ENCODE data around the gene CLNK. TPM values are rescaled to one million over a fixed set of nuclear protein-coding genes. Genes with fewer than 3 reads are reported as not detected.

CLNK gene
- total and polyA plus RNA-seq, 12 donors: 0.07 to 0.35 (median 0.26) TPM; not detected in 9

DNA sequence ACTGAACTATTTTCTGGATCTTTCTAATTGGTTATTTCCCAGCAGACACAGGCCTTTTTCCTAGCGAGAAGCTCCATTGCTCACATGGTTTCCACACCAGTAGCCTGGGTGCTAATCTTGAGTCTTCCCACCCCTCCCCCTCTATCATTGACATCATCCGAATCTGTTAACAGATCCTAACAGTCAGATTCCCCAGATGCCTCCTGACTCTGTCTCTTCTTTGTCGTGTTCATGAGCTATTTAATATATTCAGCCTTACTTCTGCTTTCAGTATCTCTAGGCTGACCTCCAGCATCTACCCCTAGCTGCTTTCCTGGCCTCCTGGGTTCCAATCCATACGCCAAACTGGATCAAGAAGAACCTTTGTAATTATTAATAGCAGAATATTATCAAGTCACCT, 85.0 kb downstream of the CLNK start:
- Histone ChIP-seq H3K4me1 (replicated peaks in 1 of 2) (no peaks in the 10 kb centered on the region), H3K27ac (no peak overlapping the region), H3K27me3 (no peaks in the 10 kb centered on the region), H3K9me3 (replicated peaks in 1 of 3) (no peaks in the 10 kb centered on the region), H3K36me3 (replicated peaks in 1 of 2) (no peaks in the 10 kb centered on the region), H3K4me3 (no peak overlapping the region)
- TF ChIP-seq POLR2A (IDR thresholded peaks at IDR 0.05): no peak
- TF ChIP-seq, protein P1, sequence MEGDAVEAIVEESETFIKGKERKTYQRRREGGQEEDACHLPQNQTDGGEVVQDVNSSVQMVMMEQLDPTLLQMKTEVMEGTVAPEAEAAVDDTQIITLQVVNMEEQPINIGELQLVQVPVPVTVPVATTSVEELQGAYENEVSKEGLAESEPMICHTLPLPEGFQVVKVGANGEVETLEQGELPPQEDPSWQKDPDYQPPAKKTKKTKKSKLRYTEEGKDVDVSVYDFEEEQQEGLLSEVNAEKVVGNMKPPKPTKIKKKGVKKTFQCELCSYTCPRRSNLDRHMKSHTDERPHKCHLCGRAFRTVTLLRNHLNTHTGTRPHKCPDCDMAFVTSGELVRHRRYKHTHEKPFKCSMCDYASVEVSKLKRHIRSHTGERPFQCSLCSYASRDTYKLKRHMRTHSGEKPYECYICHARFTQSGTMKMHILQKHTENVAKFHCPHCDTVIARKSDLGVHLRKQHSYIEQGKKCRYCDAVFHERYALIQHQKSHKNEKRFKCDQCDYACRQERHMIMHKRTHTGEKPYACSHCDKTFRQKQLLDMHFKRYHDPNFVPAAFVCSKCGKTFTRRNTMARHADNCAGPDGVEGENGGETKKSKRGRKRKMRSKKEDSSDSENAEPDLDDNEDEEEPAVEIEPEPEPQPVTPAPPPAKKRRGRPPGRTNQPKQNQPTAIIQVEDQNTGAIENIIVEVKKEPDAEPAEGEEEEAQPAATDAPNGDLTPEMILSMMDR (IDR thresholded peaks at IDR 0.05): no peak
- intact Hi-C loops (cut with DNase I): no loop called here
- no peak for DNase-seq
- 83 to 85% (median 84%) methylated on average over 4 of the region's 4 CpGs for WGBS, 4 donors

DNA sequence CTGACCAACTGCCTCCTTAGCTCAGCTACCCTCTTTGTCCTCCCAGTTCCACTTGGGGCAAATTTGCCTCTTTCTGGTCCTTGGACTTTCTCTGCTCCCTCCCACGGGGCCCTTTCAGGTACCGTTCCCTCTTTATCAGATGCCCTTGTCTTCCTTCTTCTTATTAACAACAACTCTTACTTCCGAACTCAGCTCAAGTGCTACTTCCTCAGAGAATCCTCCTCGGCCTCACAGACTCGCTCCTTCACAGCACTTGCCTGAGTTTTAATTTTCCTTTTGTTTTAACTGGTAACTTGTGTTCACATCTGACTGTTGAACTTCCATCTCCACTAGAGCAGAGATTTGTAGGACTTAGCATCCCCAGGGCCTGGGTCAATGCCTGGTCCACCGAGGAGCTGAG, 85.7 kb downstream of the CLNK start:
- Histone ChIP-seq H3K9me3 (replicated peaks in 1 of 3) (no peaks in the 10 kb centered on the region), H3K27ac (no peak overlapping the region), H3K4me3 (no peak overlapping the region), H3K4me1 (replicated peaks in 1 of 2) (no peaks in the 10 kb centered on the region), H3K27me3 (no peaks in the 10 kb centered on the region), H3K36me3 (replicated peaks in 1 of 2) (no peaks in the 10 kb centered on the region)
- no peak for TF ChIP-seq POLR2A (IDR thresholded peaks at IDR 0.05)
- TF ChIP-seq, protein P1 (IDR thresholded peaks at IDR 0.05): no peak
- WGBS, 4 donors: 67 to 81% (median 79%) methylated on average over 6 of the region's 6 CpGs
- DNase-seq: no peak
- intact Hi-C loops (cut with DNase I): no loop called here

DNA sequence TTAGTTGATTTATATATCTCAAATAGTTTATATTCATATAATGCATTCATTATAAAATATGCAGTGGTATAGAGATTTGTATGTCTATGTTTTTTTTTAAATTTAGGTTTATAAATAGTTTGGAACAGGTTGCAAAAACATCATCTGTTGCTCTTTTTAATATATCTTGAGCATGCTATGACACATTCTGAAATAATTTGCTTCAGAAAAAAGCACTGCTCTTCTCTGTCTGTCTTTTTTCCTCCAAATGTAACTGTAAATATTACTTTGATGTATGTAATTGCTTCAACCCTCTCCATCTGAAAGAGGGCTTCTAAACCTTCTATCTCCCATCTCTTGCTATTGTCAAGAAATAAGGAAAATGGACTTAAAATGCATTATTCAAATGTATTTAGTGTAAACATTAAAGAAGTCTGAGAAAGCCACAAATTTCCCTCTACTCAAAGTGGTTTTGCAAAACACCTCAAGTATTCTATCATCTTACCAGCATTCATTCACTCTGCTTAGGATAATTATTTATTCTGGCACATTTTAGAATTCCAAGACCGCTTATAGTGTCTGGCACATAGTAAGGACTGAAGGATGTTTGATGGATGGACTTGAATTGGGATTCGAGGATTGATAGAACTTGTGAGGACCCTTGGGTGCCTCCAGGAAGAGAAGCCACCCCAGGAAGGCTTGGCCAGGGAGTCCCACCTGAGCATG, 87.8 kb downstream of the CLNK start:
- no peak for DNase-seq
- 81 to 95% (median 91%) methylated on average over 2 of the region's 2 CpGs for WGBS, 4 donors
- H3K4me3 ChIP-seq: no peak overlapping the region
- H3K27ac ChIP-seq: no peak overlapping the region
- H3K9me3 ChIP-seq (replicated peaks in 1 of 3): no peaks in the 10 kb centered on the region
- H3K27me3 ChIP-seq: no peaks in the 10 kb centered on the region
- no peaks in the 10 kb centered on the region for H3K4me1 ChIP-seq (replicated peaks in 1 of 2)
- TF ChIP-seq, protein P1 (IDR thresholded peaks at IDR 0.05): no peak
- no peak for TF ChIP-seq POLR2A (IDR thresholded peaks at IDR 0.05)
- no peaks in the 10 kb centered on the region for H3K36me3 ChIP-seq (replicated peaks in 1 of 2)
- intact Hi-C loops (cut with DNase I): no loop called here

DNA sequence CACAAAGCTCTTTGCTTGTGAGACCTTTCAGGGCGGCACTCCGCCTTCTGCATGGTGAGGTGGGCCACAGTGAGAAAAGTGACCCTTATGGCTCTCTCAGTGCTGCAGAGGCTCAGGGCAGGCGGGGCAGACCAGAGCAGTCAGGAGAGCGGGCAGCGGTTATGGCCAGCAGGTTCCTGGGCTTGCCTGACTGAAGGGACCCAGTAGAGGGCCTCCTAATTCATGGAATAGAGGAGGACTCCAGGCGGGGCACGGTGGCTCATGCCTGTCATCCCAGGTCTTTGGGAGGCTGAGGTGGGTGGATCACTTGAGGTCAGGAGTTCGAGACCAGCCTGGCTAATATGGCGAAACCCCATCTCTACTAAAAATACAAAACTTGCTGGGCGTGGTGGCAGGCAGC, 91.4 kb downstream of the CLNK start:
- Histone ChIP-seq H3K36me3 (replicated peaks in 1 of 2) (no peaks in the 10 kb centered on the region), H3K27ac (no peak overlapping the region), H3K9me3 (replicated peaks in 1 of 3) (no peaks in the 10 kb centered on the region), H3K27me3 (no peaks in the 10 kb centered on the region), H3K4me3 (no peak overlapping the region), H3K4me1 (replicated peaks in 1 of 2) (no peaks in the 10 kb centered on the region)
- intact Hi-C loops (cut with DNase I): no loop called here
- DNase-seq: no peak
- 81 to 96% (median 90%) methylated on average over 8 to 10 of the region's 10 CpGs for WGBS, 4 donors
- TF ChIP-seq, protein P1 (IDR thresholded peaks at IDR 0.05): no peak
- no peak for TF ChIP-seq POLR2A (IDR thresholded peaks at IDR 0.05)
